HEK293 (cell line): ENCODE measurements around the gene UBE2F.

ENCODE experiments used
- KLF16 ChIP-seq: fragments of 450-650 bp; formaldehyde crosslinking; IDR thresholded peaks from 2 replicates; pipeline ENCODE4 v1.5.1; 2017; ENCODE audit warnings: missing biosample characterization, missing genetic modification characterization
- KLF8 ChIP-seq: fragments of 450-650 bp; formaldehyde crosslinking; IDR thresholded peaks from 2 replicates; pipeline ENCODE4 v1.5.1; 2016; ENCODE audit warnings: missing biosample characterization, missing genetic modification characterization
- PATZ1 ChIP-seq: fragments of 450-650 bp; formaldehyde crosslinking; IDR thresholded peaks from 2 replicates; pipeline ENCODE4 v1.5.1; 2016; ENCODE audit warnings: missing biosample characterization, missing genetic modification characterization
- SP3 ChIP-seq: fragments of 450-650 bp; formaldehyde crosslinking; IDR thresholded peaks from 2 replicates; pipeline ENCODE4 v1.5.1; 2016; ENCODE audit warnings: missing biosample characterization, missing genetic modification characterization
- YY1 ChIP-seq: fragments of 450-650 bp; formaldehyde crosslinking; IDR thresholded peaks from 2 replicates; pipeline ENCODE4 v1.5.1; 2018; ENCODE audit warnings: missing biosample characterization, missing genetic modification characterization
- ZBTB10 ChIP-seq: fragments of 450-650 bp; formaldehyde crosslinking; IDR thresholded peaks from 2 replicates; pipeline ENCODE4 v1.5.1; 2016; ENCODE audit warnings: missing biosample characterization, missing genetic modification characterization
- ZBTB20 ChIP-seq: fragments of 450-650 bp; formaldehyde crosslinking; IDR thresholded peaks from 2 replicates; pipeline ENCODE4 v1.5.1; 2016; ENCODE audit warnings: missing biosample characterization, missing genetic modification characterization
- ZNF2 ChIP-seq: fragments of 450-650 bp; formaldehyde crosslinking; IDR thresholded peaks from 2 replicates; pipeline ENCODE4 v1.5.1; 2016; ENCODE audit warnings: missing biosample characterization, missing genetic modification characterization
- ZNF324 ChIP-seq: fragments of 450-650 bp; formaldehyde crosslinking; IDR thresholded peaks from 2 replicates; pipeline ENCODE4 v1.5.1; 2016; ENCODE audit warnings: missing biosample characterization, missing genetic modification characterization
- ZNF335 ChIP-seq: fragments of 450-650 bp; formaldehyde crosslinking; conservative IDR thresholded peaks from 2 replicates; pipeline ENCODE4 v1.5.1; 2016; ENCODE audit warnings: missing biosample characterization, missing genetic modification characterization
- ZNF596 ChIP-seq: fragments of 450-650 bp; IDR thresholded peaks from 2 replicates; pipeline ENCODE4 v1.5.0; 2018; ENCODE audit warnings: missing biosample characterization, mild to moderate bottlenecking, missing genetic modification characterization, moderate library complexity
- ZNF621 ChIP-seq: fragments of 450-650 bp; formaldehyde crosslinking; IDR thresholded peaks from 2 replicates; pipeline ENCODE4 v1.5.1; 2017; ENCODE audit warnings: missing biosample characterization, missing genetic modification characterization
- ZNF624 ChIP-seq: fragments of 450-650 bp; formaldehyde crosslinking; IDR thresholded peaks from 2 replicates; pipeline ENCODE4 v1.5.1; 2017; ENCODE audit warnings: missing biosample characterization, missing genetic modification characterization
- ZNF76 ChIP-seq: fragments of 450-650 bp; formaldehyde crosslinking; IDR thresholded peaks from 2 replicates; pipeline ENCODE4; 2016; ENCODE audit warnings: low read depth, missing biosample characterization, missing genetic modification characterization, borderline replicate concordance
- ZNF777 ChIP-seq: fragments of 450-650 bp; formaldehyde crosslinking; IDR thresholded peaks from 2 replicates; pipeline ENCODE4 v1.5.1; 2017; ENCODE audit warnings: missing biosample characterization, missing genetic modification characterization, borderline replicate concordance
- ZNF837 ChIP-seq: fragments of 450-650 bp; formaldehyde crosslinking; IDR thresholded peaks from 2 replicates; pipeline ENCODE4 v1.5.1; 2016; ENCODE audit warnings: missing biosample characterization, missing genetic modification characterization
- ZSCAN30 ChIP-seq: fragments of 450-650 bp; IDR thresholded peaks from 2 replicates; pipeline ENCODE4 v1.5.1; 2018; ENCODE audit warnings: missing biosample characterization, mild to moderate bottlenecking, missing genetic modification characterization, moderate library complexity
- ZSCAN4 ChIP-seq: fragments of 450-650 bp; formaldehyde crosslinking; IDR thresholded peaks from 2 replicates; pipeline ENCODE4 v1.5.1; 2017; ENCODE audit warnings: missing biosample characterization, missing genetic modification characterization
- TF ChIP-seq, protein P1 (sequence below): fragments of 450-650 bp; formaldehyde crosslinking; optimal IDR thresholded peaks from 2 replicates; pipeline ENCODE3; 2016; ENCODE audit warnings: missing biosample characterization, mild to moderate bottlenecking, missing genetic modification characterization
- TF ChIP-seq, protein P2 (sequence below): fragments of 450-650 bp; formaldehyde crosslinking; IDR thresholded peaks from 2 replicates; pipeline ENCODE4 v1.5.1; 2016; ENCODE audit warnings: missing biosample characterization, missing genetic modification characterization

UBE2F gene

DNA sequence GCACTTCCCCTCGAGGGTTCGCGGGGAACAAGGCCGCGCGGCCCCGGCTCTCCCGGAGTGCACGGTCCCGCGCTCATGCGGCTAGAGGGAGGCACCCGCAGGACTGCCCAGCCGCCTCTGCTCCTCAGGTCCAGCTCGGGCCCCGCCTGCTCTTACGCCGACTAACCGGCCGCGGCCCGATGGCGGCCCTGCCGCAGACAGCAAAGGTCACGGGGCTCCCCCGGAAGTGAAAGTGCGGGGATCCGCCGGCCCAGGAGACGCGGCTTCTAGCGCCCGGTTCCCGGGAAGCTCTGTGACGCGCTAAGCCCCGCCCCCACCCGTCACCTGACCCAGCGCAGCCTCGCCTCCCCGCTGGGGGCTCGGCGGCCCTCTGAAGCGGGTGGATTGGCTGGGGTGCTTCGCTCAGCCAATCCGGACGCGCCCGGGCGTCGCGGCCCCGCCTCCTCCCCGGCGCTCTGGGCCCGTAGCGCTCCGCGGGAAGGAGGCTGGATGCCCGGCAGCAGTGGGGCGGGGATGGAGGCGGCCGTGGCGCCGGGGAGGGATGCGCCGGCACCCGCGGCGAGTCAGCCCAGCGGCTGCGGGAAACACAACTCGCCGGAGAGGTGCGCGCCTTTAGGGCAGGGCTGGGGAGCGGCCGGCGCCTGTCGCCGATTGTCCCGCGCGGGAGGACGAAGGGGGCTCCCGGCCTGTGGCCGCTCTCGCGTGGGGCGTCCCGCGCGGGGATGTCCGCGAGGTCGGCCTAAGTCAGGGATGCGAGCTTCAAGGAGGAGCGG is 93.9 kb downstream of the UBE2F start, which contains the start of gene SCLY (continued):
- TF ChIP-seq ZBTB10 (tag by site-specific recombination) (peak; percentile 89), ZNF2 (tag by site-specific recombination) (peak; percentile 68; the same call in 1 of the 2 replicates), ZBTB20 (tag by site-specific recombination) (peak; percentile 99), PATZ1 (peak; percentile 82), ZSCAN4 (tag by site-specific recombination) (0 out of 2 replicates have a peak, but pooled peaks have one; percentile 9), ZNF596 (no peak), SP3 (tag by site-specific recombination) (peak; percentile 78), ZNF624 (tag by site-specific recombination) (no peak), ZSCAN30 (tag by site-specific recombination) (0 out of 2 replicates have a peak, but pooled peaks have one; percentile 46), ZNF324 (tag by site-specific recombination) (0 out of 2 replicates have a peak, but pooled peaks have one; percentile 69), ZNF76 (tag by site-specific recombination) (0 out of 2 replicates have a peak, but pooled peaks have one; percentile 20), KLF8 (tag by site-specific recombination) (peak; percentile 20; the same call in 1 of the 2 replicates), ZNF837 (tag by site-specific recombination) (no peak), ZNF335 (tag by site-specific recombination) (peak; percentile 73), KLF16 (peak; percentile 33), ZNF621 (tag by site-specific recombination) (no peak), YY1 (tag by site-specific recombination) (peak; percentile 84), ZNF777 (tag by site-specific recombination) (peak; percentile 86; the same call in 1 of the 2 replicates)
- TF ChIP-seq, protein P1, sequence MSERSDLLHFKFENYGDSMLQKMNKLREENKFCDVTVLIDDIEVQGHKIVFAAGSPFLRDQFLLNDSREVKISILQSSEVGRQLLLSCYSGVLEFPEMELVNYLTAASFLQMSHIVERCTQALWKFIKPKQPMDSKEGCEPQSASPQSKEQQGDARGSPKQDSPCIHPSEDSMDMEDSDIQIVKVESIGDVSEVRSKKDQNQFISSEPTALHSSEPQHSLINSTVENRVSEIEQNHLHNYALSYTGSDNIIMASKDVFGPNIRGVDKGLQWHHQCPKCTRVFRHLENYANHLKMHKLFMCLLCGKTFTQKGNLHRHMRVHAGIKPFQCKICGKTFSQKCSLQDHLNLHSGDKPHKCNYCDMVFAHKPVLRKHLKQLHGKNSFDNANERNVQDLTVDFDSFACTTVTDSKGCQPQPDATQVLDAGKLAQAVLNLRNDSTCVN: peak; percentile 87
- TF ChIP-seq, protein P2, sequence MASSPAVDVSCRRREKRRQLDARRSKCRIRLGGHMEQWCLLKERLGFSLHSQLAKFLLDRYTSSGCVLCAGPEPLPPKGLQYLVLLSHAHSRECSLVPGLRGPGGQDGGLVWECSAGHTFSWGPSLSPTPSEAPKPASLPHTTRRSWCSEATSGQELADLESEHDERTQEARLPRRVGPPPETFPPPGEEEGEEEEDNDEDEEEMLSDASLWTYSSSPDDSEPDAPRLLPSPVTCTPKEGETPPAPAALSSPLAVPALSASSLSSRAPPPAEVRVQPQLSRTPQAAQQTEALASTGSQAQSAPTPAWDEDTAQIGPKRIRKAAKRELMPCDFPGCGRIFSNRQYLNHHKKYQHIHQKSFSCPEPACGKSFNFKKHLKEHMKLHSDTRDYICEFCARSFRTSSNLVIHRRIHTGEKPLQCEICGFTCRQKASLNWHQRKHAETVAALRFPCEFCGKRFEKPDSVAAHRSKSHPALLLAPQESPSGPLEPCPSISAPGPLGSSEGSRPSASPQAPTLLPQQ: peak; percentile 24; the same call in 1 of the 2 replicates
